HG03565 (cell line): ENCODE measurements around the gene INPP5E.

Experiments
- ATAC-seq: cut with Tn5 transposase; IDR thresholded peaks from one replicate; pipeline ENCODE4 v1.9.1; 2021; ENCODE audit warnings: mild to moderate bottlenecking, moderate library complexity; ENCODE audit not compliant: unreplicated experiment

The INPP5E gene

DNA sequence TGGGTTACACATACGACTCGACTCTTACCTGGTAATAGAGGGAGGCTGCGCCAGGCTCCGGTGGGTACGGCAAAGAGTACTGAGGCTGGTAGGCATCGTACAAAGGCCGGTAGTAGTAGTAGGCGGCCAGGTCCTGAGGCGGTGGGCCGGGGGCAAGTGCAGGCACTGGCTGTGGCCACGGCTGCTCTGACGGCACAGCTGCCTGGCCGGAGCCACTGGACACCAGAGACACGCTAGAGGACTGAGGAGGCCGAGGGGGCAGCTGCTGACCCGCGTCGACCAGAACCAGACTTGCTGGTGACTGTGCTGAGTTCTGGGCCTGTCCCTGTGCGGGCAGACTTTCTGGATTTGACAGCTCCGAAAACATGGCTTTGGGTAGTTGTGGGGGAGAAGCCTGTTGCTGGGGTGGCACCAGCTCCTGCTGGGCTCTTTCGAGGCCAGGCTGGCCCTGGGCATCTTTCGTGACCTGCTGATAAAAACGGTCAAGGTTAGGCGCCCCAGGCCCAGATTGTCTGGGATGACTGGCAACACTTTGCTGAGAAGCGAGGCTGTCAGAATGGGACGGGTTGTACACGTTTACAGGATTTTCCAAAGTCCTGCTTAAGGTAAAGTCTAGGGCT, 34.5 kb upstream of the INPP5E start:
- ATAC-seq: no peak

DNA sequence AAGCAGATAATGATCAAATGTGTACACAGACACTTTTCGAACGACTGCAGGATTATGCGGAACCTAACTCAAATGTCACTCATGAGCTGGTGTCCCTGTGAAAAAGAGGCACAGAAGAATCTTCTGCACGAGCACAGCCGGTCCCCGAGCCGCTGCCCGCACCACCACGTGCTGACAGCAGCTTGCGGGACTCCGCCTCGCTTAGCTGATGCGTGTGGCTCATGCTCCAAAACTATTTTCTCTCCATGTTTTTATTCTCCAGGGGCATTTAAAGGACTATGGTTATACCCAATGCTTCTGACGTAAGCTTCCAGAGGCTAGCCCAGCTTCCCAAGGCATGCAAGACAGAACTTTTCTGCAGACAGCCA, 33.7 kb upstream of the INPP5E start:
- no peak for ATAC-seq

DNA sequence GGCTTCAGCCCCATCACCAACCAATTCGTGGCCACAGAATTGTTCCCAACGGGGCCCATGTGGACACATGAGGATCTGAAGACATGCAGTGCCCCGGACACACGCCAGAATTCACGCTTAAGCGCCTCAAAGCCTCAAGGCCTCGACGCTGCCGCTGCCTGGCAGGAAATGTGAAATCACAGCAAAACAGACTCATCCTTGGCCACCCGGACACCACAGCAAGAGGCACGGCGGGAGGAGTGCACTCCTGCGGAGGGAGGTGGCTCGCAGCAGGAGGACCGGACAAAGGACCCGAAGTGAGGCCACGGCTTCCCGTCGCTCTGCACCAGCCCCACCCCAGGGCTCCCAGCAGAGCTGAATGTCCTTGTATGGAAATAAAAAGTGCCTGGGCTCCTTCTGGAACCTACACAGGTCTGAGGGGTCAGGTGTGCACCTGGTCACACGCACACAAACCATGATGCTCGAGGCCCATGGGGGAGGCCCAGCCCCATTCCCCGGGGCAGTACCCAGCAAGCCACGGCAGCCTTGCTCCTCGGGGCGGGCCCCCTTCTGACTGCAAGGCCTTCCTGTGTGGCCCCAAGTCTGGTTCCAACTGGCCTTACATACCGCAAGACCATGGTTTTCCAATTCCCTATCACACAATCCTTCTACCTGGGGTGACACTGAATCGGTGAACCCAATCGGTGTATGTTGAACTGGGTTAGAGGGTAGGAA, 33.2 kb upstream of the INPP5E start:
- no peak for ATAC-seq

DNA sequence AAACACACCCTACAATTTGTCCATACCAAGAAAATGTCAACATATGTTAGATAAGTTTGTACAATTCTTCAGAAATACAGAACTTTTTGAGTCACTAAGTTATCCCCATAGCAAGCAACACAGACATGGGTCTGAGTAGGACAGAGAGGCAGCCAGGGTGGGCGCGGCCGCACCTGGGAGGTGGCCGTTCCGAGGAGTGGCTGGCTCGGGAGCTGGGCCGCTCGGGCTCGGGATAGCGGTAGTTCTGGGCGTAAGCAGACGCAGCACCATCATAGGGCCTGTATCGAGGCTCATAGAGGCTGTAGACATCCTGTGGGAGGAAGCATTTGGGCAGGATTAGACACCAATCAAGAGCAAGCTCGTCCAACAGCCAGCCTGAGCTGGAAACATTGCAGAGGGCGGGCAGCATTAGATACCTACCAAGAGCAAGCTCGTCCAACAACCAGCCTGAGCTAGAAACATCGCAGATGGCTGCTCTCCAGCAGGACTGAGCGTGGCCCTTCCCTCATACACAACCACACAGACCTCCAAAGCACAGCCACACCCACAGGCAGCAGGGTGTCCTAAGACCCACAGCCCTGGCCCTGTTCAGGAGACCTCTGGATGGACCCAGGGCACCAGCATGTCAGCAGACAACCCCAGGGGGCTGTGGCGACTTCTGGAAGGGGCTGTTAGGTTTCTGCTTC, 32.3 kb upstream of the INPP5E start:
- ATAC-seq: no peak

DNA sequence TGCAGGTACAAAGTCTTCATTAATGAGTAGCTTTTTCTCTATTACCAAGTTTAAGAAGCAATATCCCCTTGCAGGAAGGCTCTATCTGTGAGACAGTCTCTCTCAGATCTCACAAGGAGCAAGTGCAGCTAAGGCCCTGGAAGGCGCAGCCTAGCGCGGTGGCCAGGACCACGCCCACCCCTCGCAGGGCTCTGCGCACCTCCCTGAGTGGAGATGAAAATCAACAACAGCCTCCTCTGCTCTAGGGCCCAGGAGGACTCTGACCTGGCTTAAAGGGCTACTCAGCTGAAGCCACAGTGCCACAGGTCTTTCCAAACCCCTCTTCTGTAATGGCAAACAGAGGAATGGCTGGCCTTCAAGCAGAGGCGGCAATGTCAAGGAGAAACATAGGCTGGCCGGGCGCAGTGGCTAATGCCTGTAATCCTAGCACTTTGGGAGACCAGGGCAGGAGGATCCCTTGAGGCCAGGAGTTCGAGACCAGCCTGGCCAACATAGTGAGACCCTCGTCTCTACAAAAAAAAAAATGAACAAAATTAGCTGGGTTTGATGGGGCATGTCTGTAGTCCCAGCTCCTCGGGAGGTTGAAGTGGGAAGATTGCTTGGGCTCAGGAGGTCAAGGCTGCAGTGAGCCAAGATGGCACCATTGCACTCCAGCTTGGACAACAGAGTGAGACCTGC, 31.3 kb upstream of the INPP5E start:
- ATAC-seq: no peak

DNA sequence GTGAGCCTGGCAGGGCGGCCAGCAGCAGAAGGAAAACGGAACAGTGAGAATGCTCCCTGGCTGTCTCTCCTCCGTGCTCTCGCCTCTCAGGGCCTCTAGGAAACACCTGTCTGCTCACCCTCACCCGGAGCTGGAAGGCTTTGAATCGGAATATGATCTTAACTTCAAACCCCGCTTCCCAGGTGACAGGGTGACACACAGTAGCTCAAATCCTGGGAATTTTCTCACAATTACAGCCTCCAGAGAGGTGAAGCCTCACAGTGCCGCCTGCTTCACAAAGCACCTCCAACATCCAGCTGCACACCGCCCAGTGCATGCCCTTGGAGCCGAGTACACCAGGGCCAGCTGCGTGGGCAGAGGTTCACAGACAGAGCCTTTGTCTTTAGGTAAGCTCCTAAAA, 30.7 kb upstream of the INPP5E start:
- no peak for ATAC-seq

DNA sequence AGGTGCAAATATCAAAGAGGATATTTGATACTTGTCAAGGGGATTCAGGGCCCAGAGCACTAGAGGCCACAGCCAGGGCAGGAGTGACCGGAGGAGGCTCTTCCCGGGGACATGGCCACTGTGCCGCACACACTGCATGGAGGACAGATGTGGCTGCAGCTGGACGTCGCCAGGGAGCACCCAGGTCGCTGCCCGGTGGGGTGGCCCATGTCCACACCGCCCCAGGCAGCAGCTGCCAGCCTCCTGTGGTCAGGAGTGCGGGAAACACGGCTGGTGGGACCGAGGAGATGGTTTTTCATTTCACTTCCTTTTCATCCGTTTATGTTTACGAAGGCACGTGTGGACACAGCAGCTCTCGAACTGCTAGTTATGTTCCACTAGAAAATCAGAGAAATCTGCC, 28.1 kb upstream of the INPP5E start:
- ATAC-seq: no peak

DNA sequence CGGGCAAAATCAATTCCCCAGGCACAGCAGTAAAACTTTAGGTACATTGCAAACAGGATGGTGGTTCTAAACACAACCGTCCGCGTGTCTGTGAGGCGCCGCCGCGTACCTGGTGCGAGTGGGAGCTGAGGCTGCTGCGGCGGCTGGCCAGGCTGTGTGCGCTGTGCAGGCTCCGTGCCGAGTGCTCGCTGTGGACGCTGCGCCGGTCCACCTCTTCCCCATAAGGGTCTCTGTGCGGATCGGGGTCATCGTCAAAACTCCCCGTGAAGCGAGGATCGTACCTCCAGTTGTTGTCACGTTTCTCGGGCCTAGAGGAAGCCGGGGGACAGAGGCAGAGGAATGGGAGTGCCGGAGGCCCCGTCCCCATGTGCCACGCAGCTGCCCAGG, 26.5 kb upstream of the INPP5E start:
- ATAC-seq: no peak

DNA sequence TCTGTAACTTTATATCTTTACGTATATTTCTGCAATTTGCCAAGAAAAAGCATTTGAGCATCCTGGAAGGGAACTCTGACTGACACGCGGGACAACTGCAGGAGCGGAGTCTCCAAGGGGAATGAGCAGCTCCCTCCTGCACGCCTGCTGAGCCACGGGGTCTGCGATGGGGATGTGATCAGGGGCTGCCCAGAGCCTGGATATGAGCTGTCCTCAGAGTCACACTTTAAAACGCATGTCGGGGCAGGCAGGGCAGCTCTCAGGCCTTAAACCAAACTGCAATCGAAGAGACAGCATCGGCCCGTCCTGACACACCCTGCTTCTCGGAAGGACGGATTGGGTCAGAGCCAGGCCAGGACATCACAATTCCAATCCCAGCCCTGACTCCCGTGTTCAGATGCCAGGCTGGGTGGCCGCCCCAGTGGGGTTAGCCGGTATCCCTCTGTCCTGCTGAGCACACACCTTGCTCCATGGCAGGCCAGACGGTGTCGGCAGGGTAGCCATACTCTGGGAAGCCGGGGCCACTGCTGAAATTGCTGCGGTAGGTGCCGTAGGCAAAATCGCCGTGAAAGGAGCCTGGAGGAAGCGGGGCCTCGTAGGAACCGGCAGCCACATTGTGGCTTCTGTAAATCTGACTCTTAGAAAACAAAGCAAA, 26.0 kb upstream of the INPP5E start:
- ATAC-seq: no peak

DNA sequence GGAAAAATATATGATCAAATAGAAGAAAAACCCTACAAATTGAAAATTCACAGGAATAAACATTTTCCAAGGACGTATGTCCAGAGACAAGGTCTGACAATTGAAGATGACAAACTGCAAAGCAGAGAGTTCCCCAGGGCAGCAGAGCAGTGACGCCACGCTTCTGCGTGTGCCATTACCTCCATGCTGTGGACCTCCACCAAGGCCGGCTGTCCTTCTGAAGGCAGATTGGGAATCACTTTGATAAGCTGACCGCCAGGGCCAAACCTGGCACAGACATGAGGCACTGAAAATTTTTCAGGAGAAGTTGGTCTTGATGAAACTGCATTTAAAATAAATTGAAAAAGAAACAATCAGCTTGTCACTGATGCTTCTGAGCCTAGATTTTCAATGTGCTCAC, 24.6 kb upstream of the INPP5E start:
- no peak for ATAC-seq

DNA sequence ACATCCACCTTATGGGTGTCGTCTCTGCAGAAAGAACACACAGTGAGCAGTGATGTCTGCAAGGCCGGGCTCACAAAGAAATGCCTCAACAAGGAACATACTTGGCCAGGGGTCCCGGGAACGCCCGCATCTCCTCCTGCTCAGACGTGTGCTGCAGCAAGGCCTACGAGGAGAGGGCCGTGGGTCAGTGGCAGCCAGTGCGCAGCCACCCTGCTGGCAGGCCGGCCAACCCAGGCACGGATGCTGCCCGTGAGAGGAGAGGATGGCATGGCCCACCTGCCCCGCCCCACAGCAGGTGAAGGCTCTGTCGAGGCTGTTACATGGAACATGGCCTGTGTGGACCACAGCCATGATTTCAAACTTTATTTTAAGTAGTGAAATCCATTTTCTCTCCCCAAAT, 23.9 kb upstream of the INPP5E start:
- ATAC-seq: no peak

DNA sequence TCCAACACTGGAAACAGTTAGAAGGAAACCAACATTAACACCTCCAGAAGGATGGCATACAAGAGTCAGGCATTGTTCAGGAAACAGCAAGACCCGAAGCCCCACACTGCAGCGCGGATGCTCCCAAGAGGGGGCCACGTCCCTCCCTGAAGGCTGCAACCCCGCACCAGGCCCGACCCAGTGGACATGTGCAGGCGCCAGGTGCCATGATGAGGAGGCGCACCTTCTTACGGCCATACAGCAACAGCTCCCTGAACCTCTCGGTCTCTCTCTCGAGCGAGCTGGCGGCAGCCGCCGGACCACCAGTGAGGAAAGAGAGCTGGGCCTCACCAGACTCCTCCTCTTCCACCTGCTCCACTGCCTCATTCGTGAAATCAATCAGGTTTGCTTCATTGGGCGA, 23.0 kb upstream of the INPP5E start:
- no peak for ATAC-seq

DNA sequence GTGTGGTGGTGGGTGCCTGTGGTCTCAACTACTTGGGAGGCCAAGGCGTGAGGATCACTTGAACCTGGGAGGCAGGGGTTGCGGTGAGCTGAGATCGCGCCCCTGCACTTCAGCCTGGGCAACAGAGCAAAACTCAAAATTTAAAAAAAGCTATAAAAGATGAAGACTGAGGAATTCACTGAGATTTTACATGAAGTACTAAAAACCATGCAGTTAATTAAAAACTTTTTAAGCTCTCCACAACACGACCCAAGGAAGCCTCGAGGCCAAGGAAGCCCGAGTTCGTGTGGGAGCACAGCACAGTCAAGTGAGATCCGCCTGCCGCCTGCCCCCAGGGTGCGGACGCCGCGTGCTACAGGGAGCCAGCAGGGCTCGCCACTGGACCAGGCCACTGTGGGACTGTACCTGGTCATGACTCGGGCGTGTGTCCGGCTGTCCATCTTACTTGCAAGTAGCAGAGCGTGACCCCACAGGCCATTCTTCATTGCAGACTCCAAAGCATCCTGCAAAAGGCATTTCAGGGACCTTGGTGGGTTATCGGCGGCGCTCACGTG, 21.2 kb upstream of the INPP5E start:
- ATAC-seq: no peak

DNA sequence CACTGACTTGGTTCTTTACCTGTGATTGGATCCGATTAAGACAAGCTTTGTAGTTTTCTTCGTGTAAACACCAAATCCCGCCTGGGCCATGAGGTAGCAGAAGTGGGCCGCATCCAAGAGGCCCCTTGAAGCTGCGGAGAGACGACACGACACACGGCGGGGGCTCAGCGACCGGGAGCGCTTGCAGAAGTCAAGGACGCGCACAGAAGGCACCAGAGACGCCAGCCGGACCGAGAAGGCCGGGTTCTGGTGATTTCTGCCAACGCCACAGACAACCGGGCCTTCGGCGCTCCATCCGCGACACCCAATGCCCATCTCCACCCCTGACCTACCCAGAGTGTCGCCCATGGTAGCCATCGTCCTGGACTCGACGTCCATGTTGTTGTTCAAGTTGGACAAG, 19.8 kb upstream of the INPP5E start:
- ATAC-seq: no peak

DNA sequence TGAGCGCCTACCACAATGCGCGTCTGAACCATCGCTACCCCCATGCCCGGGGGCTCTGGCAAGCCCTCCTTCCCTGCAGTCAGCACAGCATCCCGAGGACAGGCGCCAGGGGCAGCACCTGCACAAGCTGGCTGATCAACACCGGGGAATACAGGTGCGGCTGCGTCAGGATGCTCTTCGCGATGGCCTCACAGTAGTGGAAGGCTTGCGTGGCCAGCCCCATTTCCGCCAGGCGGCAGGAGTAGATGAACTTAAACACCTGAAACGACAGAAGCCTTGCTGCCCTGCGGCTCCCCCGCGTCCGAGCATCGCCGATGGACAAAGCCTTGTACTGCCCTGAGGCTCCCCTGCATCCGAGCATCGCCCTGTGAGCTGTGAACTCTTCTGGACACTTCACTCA, 17.7 kb upstream of the INPP5E start:
- no peak for ATAC-seq

DNA sequence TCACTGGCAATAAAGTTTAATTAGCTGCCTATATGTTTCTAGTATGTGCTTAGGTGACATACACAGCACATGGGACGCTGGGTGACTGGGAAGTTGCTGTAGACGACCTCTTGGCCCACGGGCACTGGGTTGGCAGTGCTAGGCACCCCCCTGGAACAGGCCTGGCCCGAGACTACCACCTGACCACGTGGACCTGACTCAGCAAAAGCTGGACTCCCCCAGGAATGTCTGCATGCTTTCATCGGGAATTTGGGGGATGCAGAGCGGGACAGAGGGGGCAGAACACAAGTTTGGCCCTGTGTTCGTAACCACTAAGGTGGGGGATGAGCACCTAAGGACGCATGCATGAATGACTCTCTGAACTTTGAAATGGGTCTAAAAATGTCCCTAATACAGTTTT, 16.6 kb upstream of the INPP5E start:
- ATAC-seq: no peak

DNA sequence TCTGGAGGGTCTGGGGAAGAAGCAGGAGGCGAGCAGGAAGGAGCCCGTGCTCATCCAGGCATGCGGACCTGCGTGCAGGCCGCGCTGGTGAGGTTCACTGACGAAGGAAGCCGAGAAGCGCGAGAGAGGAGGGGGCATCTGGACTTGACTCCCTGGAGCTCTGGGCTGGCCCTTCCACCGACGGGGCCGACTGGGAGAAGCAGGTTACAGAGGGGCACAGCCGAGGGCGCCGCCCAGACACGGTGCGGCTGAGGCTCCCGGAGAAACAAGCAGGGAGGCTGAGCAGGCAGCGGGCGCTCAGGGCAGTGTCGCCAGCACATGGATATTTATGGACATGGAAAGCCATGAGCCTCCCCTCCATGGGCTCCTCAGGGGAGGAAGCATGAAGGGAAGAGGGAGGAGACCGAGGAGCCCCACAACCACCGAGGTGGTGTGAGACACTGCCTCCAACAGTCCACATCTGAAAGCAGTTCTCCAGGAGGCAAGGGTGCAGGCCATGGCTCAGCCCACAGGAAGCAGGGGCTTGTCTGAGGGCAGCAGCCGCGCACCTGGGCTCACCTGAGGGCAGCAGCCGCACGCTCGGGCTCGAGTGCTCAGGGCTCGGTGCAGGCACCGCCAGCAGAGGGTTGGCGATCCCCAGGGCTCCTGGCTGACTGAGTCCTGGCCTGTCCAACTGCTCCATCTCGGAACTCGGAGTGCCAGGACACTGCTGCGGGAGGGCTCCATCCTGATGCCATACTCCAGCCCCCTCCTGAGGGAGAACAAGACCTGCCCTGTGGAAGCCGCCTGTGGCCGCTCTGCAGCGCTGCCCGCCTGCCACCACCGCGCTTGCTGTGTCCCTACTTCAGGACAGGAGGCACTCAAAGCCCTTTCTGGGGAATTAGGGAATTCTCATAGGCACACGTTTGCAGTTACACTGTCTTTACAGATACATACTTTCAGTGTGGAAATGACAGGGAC, 15.7 kb upstream of the INPP5E start:
- ATAC-seq: no peak

DNA sequence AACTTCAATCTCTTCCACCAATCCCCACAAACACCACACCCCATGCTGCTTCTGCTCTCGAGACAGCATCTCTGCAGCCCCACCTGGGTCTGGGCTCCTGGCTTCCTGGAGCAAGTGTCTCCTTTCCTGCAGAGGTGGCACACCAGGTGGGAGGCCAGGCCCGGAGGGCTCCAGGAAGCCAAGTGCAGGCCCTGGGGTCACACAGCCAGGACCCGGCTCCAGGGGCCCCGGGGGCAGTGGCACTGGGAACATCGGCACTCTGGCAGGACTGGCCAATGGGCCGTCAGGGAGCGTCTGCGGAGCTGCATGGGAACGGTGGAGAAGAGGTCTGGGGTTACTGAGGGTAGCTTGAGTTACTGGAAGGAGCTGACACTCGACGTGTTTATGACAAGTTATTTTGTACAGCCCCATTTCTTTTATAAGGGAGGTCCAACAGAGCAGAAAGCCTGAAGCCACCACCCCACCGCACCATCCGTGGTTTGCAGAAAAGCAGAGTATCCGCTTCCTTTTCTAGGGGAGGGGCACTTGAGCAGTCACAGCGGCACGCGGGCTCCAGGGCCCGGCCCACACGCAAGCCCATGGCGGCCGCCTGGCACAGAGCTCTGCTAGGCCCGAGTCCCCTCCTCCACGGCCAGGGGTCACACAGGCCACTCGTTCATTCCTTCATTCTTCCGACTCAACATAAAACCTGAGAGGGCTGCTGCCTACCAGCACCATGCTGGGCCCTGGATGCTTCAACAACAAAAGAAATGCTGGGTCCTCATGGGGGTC, 14.6 kb upstream of the INPP5E start:
- no peak for ATAC-seq

DNA sequence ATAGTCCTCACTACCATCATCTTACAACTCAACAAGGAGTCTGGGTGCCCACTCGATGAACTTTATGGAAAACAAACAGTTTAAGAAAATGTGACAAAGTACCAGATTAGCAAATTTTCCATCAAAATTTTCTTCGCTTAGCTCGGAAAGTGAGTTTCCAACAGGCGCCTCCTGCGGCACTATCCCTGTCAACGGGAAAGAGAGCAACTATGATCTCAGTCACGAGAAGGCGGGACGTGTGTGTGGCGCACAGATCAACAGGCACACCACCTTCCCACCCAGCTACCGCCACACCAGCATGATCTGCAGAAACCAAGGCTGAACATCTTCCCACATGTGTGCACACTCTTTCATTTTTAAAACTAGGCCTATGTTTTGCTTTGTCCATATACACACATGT, 13.7 kb upstream of the INPP5E start:
- ATAC-seq: no peak
